ENCODE measurements around the gene TBX2. TPM values are rescaled to one million over a fixed set of nuclear protein-coding genes. Genes with fewer than 3 reads are reported as not detected.

The TBX2 gene
- total and polyA plus RNA-seq, 2 of the 13 experiments (the other 11 are each of a cell fraction or from before 2014, with no cell fraction given), result 2.8 to 15.3 TPM

DNA sequence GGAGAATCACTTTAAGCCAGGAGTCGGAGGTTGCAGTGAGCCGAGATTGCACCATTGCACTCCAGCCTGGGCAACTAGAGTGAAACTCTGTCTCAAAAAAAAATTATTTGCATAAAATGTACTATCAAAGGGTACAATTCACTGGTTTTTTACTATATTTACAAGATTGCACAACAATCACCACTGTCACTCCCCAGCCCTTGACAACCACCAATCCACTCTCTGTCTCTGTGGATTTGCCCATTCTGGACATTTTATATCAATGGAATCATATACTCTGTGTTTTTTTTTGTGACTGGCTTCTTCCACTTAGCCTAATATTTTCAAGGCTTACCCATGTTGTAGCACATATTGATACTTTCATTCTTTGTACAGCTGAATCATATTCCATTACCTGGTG lies 18.8 kb downstream of the TBX2 start:
- ChIA-PET POLR2A (no interaction called here), CTCF (ENCODE audit: low intra/inter-chr PET ratio, low total read pairs) (interaction anchor here (2.4 to 3.2 kb wide), 2 partner anchors 132 to 156 kb away, joined by 15 to 41 read pairs; no protein-coding TSS in a partner anchor)
- Histone ChIP-seq H3K4me2 (ENCODE audit: low read depth, low read length) (no peak overlapping the region), H3K27ac (ENCODE audit: extremely low read length, insufficient read depth, low read length) (no peak overlapping the region), H3K9me3 (ENCODE audit: low read length) (no peaks in the 10 kb centered on the region), H3K36me3 (replicated peaks in 1 of 2; ENCODE audit: control insufficient read depth in 1 of 2, insufficient read depth in 2 of 2, low read length in 2 of 2) (no peaks in the 10 kb centered on the region), H2AFZ (ENCODE audit: low read length) (no peak overlapping the region), H3K9ac (ENCODE audit: insufficient read depth, low read depth, low read length) (no peak overlapping the region), H3K27me3 (ENCODE audit: control insufficient read depth in 1 of 2, insufficient read depth in 2 of 2, low read length in 2 of 2) (no peaks in the 10 kb centered on the region), H4K20me1 (ENCODE audit: insufficient read depth, low read length) (no peaks in the 10 kb centered on the region), H3K4me1 (ENCODE audit: insufficient read depth, low read length) (peaks cover 50% of the 10 kb centered on the region), H3K79me2 (ENCODE audit: insufficient read depth, low read length) (no peaks in the 10 kb centered on the region), H3K4me3 (replicated peaks in 1 of 3; ENCODE audit: insufficient read depth in 1 of 3, low read depth in 2 of 3, low read length in 3 of 3) (no peak overlapping the region)
- in situ Hi-C loops (cut with HindIII; ENCODE audit: extremely low pct_ligation_motif_present, low pct_unique_long_range_greater_than_20kb), result loop anchor here (5.0 to 10.0 kb wide), 2 partner anchors 74 to 416 kb away; no protein-coding TSS in a partner anchor
- WGBS (ENCODE audit: low lambda C conversion rate), result 40% methylated on average over 2 of the region's 2 CpGs
- BruUV-seq (replicated peaks), result no TSS peak
- TF ChIP-seq CEBPB (IDR thresholded peaks at IDR 0.05; ENCODE audit: borderline replicate concordance, low read depth, low read length), result peak; percentile 69
- TF ChIP-seq, protein P1, sequence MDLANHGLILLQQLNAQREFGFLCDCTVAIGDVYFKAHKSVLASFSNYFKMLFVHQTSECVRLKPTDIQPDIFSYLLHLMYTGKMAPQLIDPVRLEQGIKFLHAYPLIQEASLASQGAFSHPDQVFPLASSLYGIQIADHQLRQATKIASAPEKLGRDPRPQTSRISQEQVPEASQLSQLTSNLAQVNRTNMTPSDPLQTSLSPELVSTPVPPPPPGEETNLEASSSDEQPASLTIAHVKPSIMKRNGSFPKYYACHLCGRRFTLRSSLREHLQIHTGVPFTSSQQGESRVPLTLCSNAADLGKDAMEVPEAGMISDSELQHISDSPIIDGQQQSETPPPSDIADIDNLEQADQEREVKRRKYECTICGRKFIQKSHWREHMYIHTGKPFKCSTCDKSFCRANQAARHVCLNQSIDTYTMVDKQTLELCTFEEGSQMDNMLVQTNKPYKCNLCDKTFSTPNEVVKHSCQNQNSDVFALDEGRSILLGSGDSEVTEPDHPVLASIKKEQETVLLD (CRISPR knock-in tag; IDR thresholded peaks at IDR 0.05; ENCODE audit: low read depth), result no peak
- DNase-seq (ENCODE audit: low spot score) (no peak), FAIRE-seq (no peak), ATAC-seq (no peak)
- intact Hi-C loops (cut with micrococcal nuclease; ENCODE audit: unreplicated experiment), result no loop called here

DNA sequence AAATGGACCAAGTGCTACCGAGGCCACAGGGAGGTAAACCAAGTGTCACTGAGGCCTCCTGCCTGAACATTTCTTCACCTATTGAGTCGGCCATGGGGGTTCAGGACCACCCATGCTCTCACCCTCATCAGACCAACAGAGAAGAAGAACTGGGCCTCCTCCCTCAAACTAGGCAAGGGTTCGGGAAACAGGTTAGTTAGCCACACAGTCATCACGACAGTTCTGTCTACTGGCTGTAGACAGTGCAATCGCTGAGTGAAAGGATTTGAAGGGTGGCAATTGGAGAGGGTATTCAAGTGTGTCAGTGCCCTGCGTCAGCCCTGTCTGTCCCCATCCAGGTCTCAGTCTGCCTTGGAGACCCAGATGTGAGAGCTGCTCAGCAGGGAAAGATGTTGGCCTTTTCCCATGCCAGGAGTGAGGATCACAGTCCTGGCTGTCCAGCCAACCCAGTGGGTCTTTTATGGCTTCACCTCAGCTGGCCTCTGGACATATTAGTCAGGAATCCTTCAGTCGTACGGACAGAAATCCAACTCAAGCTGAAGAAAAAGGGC lies 19.9 kb downstream of the TBX2 start:
- TF ChIP-seq ZNF577 (CRISPR knock-in tag; IDR thresholded peaks at IDR 0.05; ENCODE audit: borderline replicate concordance, low read depth), result no peak
- no peak for TF ChIP-seq ZNF660 (CRISPR knock-in tag; IDR thresholded peaks at IDR 0.05; ENCODE audit: borderline replicate concordance, low read depth)
- no peak for TF ChIP-seq ZFAT (CRISPR knock-in tag; conservative IDR thresholded peaks at IDR 0.05)
- TF ChIP-seq, protein P2, sequence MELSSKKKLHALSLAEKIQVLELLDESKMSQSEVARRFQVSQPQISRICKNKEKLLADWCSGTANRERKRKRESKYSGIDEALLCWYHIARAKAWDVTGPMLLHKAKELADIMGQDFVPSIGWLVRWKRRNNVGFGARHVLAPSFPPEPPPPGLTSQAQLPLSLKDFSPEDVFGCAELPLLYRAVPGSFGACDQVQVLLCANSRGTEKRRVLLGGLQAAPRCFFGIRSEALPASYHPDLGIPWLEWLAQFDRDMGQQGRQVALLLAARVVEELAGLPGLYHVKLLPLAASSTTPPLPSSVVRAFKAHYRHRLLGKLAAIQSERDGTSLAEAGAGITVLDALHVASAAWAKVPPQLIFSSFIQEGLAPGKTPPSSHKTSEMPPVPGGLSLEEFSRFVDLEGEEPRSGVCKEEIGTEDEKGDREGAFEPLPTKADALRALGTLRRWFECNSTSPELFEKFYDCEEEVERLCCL (CRISPR knock-in tag; IDR thresholded peaks at IDR 0.05; ENCODE audit: borderline replicate concordance), result no peak
- no peak for TF ChIP-seq MXD4 (CRISPR knock-in tag; IDR thresholded peaks at IDR 0.05)
- no peak for TF ChIP-seq ZNF878 (CRISPR knock-in tag; IDR thresholded peaks at IDR 0.05)
- TF ChIP-seq, protein P3, sequence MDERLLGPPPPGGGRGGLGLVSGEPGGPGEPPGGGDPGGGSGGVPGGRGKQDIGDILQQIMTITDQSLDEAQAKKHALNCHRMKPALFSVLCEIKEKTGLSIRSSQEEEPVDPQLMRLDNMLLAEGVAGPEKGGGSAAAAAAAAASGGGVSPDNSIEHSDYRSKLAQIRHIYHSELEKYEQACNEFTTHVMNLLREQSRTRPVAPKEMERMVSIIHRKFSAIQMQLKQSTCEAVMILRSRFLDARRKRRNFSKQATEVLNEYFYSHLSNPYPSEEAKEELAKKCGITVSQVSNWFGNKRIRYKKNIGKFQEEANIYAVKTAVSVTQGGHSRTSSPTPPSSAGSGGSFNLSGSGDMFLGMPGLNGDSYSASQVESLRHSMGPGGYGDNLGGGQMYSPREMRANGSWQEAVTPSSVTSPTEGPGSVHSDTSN (CRISPR knock-in tag; IDR thresholded peaks at IDR 0.05), result no peak
- TF ChIP-seq ZNF331 (CRISPR knock-in tag; IDR thresholded peaks at IDR 0.05), result no peak
- no peak for TF ChIP-seq ZNF547 (CRISPR knock-in tag; IDR thresholded peaks at IDR 0.05)
- TF ChIP-seq, protein P4, sequence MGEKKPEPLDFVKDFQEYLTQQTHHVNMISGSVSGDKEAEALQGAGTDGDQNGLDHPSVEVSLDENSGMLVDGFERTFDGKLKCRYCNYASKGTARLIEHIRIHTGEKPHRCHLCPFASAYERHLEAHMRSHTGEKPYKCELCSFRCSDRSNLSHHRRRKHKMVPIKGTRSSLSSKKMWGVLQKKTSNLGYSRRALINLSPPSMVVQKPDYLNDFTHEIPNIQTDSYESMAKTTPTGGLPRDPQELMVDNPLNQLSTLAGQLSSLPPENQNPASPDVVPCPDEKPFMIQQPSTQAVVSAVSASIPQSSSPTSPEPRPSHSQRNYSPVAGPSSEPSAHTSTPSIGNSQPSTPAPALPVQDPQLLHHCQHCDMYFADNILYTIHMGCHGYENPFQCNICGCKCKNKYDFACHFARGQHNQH (CRISPR knock-in tag; IDR thresholded peaks at IDR 0.05), result no peak
- TF ChIP-seq ZNF451 (CRISPR knock-in tag; IDR thresholded peaks at IDR 0.05), result no peak
- TF ChIP-seq BHLHE40 (IDR thresholded peaks at IDR 0.05; ENCODE audit: low read length), result no peak
- DNase-seq (ENCODE audit: low spot score) (no peak), FAIRE-seq (no peak), ATAC-seq (no peak)
- no peak overlapping the region for H2AFZ ChIP-seq (ENCODE audit: low read length)
- H4K20me1 ChIP-seq (ENCODE audit: insufficient read depth, low read length), result no peaks in the 10 kb centered on the region
- no peaks in the 10 kb centered on the region for H3K27me3 ChIP-seq (ENCODE audit: control insufficient read depth in 1 of 2, insufficient read depth in 2 of 2, low read length in 2 of 2)
- intact Hi-C loops (cut with micrococcal nuclease; ENCODE audit: unreplicated experiment), result no loop called here
- peaks cover 39% of the 10 kb centered on the region for H3K4me1 ChIP-seq (ENCODE audit: insufficient read depth, low read length)
- ChIA-PET POLR2A (no interaction called here), CTCF (ENCODE audit: low intra/inter-chr PET ratio, low total read pairs) (no interaction called here)
- no peaks in the 10 kb centered on the region for H3K36me3 ChIP-seq (replicated peaks in 1 of 2; ENCODE audit: control insufficient read depth in 1 of 2, insufficient read depth in 2 of 2, low read length in 2 of 2)
- in situ Hi-C loops (cut with HindIII; ENCODE audit: extremely low pct_ligation_motif_present, low pct_unique_long_range_greater_than_20kb), result loop anchor here (5.0 to 10.0 kb wide), 3 partner anchors 73 to 415 kb away; no protein-coding TSS in a partner anchor
- no peak overlapping the region for H3K27ac ChIP-seq (ENCODE audit: extremely low read length, insufficient read depth, low read length)
- no peak overlapping the region for H3K4me2 ChIP-seq (ENCODE audit: low read depth, low read length)
- 56% methylated on average over 8 of the region's 8 CpGs for WGBS (ENCODE audit: low lambda C conversion rate)
- no peak overlapping the region for H3K9ac ChIP-seq (ENCODE audit: insufficient read depth, low read depth, low read length)
- H3K4me3 ChIP-seq (replicated peaks in 1 of 3; ENCODE audit: insufficient read depth in 1 of 3, low read depth in 2 of 3, low read length in 3 of 3), result no peak overlapping the region
- H3K9me3 ChIP-seq (ENCODE audit: low read length), result no peaks in the 10 kb centered on the region
- no TSS peak for BruUV-seq (replicated peaks)
- no peaks in the 10 kb centered on the region for H3K79me2 ChIP-seq (ENCODE audit: insufficient read depth, low read length)
